Kidney epithelial cell (primary cell): Measurements from ENCODE around the gene CCDC181. TPM values are rescaled to one million over a fixed set of nuclear protein-coding genes. Genes with fewer than 3 reads are reported as not detected.

Experiments used
- DNase-seq: peaks from one replicate; pipeline ENCODE4 v3.0.0-alpha.2; 2010; ENCODE audit warnings: low read depth
- H3K27me3 ChIP-seq: 2 replicates; pipeline ENCODE4 v1.6.0; 2011; ENCODE audit warnings: low read length; ENCODE audit not compliant: control insufficient read depth, insufficient read depth
- H3K36me3 ChIP-seq: 2 replicates; pipeline ENCODE4 v1.5.1; 2011; ENCODE audit warnings: low read length; ENCODE audit not compliant: control insufficient read depth, insufficient read depth
- H3K4me3 ChIP-seq: 2 replicates; pipeline ENCODE4 v1.5.1; 2011; ENCODE audit warnings: low read depth, mild to moderate bottlenecking, control low read depth, low read length
- total RNA-seq: library from RNA; depleted of rRNA; stranded (reverse); fragments of >200 nt; gene quantifications from 2 replicates; pipeline ENCODE4 v1.2.3, GENCODE V29; 2015
- TF ChIP-seq, protein P1 (sequence below): IDR thresholded peaks from 2 replicates; pipeline ENCODE4 v1.5.1; 2011; ENCODE audit warnings: mild to moderate bottlenecking, moderate library complexity, low read length, control low read depth, inconsistent platforms; ENCODE audit not compliant: insufficient read depth, poor library complexity, severe bottlenecking

The CCDC181 gene
- total RNA-seq, 1 donor from 2014 or later: 4.8 TPM

DNA sequence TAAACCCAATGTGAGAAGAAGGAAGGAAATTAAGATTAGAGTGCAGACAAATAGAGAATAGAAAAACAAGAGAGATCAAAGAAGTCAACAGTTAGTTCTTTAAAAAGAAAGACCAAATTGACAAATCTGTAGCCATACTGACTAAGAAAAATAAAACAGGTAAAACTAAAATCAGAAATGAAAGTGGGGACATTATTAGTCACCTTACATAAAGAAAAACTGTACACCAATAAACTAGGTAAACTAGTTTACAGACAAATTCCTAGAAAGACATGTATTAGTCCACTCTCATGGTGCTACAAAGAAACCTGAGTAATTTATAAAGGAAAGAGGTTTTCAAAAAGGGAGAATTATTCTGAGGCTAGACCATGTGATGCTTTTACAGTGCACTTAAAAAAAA is 37.0 kb downstream of the CCDC181 start:
- TF ChIP-seq, protein P1, sequence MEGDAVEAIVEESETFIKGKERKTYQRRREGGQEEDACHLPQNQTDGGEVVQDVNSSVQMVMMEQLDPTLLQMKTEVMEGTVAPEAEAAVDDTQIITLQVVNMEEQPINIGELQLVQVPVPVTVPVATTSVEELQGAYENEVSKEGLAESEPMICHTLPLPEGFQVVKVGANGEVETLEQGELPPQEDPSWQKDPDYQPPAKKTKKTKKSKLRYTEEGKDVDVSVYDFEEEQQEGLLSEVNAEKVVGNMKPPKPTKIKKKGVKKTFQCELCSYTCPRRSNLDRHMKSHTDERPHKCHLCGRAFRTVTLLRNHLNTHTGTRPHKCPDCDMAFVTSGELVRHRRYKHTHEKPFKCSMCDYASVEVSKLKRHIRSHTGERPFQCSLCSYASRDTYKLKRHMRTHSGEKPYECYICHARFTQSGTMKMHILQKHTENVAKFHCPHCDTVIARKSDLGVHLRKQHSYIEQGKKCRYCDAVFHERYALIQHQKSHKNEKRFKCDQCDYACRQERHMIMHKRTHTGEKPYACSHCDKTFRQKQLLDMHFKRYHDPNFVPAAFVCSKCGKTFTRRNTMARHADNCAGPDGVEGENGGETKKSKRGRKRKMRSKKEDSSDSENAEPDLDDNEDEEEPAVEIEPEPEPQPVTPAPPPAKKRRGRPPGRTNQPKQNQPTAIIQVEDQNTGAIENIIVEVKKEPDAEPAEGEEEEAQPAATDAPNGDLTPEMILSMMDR: no peak
- no peaks in the 10 kb centered on the region for H3K36me3 ChIP-seq
- H3K4me3 ChIP-seq: no peak overlapping the region
- H3K27me3 ChIP-seq: no peaks in the 10 kb centered on the region
- no peak for DNase-seq

DNA sequence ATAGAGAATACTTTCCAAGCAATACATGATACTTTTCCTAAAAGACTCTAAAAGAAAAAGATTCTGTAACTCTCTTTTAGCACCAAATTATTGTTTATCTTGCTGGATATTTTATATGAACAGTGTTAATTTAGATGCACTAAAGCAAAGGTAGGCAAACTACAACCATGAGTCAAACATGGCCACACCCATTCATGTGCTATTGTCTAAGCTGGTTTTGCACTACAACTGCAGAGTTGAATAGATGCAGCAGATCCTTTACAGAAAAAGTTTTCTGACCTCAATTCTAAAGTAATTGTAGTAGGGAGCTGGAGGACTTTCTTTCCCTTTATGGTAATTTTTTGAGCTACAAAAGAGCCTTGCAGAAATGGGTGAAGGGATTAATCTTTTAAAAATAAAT is 39.9 kb downstream of the CCDC181 start:
- Histone ChIP-seq H3K27me3 (no peaks in the 10 kb centered on the region), H3K4me3 (no peak overlapping the region), H3K36me3 (no peaks in the 10 kb centered on the region)
- DNase-seq: no peak
- TF ChIP-seq, protein P1: no peak

DNA sequence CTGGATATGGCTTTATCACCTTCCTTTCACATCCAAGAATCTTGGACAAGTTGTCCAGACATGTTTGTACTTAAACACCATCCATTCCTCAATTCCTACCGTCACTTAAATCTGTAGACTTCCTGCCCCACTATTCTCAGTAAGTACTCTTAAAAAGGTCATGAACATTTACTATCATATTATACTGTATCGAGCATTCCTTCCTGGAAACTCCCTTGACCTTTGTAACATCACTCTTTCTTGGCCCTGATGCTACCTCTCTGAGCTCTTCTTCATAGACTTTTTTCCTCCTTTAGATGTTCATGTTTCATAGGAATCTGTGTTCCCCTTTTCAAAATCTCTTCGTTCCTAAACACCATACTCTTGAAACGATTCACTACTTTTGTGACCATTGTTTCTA is 43.8 kb downstream of the CCDC181 start:
- no peaks in the 10 kb centered on the region for H3K36me3 ChIP-seq
- H3K27me3 ChIP-seq: no peaks in the 10 kb centered on the region
- TF ChIP-seq, protein P1: no peak
- no peak for DNase-seq
- H3K4me3 ChIP-seq: no peak overlapping the region

DNA sequence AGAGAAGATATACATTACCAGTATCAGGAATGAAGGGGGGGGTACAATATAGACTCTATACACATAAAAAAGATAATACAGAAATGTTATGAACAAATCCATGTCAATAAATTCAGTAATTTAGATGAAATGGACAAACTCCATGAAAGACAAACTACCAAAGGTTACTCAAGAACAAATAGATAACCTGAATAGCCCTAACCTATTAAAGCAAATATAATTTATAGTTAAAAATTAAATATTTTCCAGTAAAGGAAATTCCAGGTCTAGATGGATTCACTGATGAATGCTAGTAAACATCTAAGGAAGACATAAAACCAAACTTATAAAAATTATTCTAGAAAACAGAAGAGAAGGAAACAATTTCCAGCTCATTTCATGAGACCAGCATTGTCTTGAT is 46.1 kb downstream of the CCDC181 start:
- DNase-seq: no peak
- H3K4me3 ChIP-seq: no peak overlapping the region
- H3K27me3 ChIP-seq: no peaks in the 10 kb centered on the region
- TF ChIP-seq, protein P1: no peak
- no peaks in the 10 kb centered on the region for H3K36me3 ChIP-seq

DNA sequence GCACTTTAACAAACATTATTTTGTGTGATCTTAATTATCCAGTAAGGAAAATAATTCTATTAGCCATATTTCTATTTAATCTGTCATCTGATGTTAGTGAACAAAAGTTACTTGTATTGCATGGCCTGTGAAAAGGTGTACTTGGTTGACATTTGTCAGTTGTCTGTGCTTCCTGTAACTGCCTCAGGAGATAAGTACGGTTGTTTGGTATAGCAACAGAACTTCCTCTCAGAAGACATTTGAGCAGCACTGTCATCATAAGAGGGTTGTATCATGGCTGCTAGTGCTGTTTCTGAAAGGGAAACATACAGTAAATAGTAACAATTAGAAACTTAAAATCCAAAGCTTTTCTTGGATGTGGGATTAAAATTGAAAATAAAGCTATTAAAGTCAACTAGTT is 55.9 kb downstream of the CCDC181 start:
- H3K27me3 ChIP-seq: no peaks in the 10 kb centered on the region
- H3K4me3 ChIP-seq: no peak overlapping the region
- no peak for DNase-seq
- H3K36me3 ChIP-seq: no peaks in the 10 kb centered on the region
- TF ChIP-seq, protein P1: no peak

DNA sequence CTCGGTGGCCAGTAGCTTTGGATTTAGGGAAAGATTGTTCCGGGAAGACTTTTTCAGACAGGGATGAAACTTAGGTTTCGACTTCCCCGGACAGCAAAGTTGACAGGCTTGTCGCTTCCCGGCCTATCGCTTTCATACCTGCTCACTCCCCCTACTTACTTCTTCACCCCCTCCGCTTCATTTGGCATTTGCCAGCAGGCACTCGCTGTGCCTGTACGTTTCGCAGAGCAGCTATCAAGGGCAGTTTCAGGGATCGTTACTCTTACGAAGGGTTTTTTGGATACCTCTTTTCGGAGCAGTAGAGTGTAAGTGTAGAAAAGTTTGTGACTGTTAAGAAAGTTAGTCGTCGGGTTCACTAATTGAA is 58.9 kb downstream of the CCDC181 start:
- TF ChIP-seq, protein P1: no peak
- Histone ChIP-seq H3K4me3 (peak overlapping the region; percentile 95), H3K27me3 (no peaks in the 10 kb centered on the region), H3K36me3 (no peaks in the 10 kb centered on the region)
- no peak for DNase-seq
